GM18498 (cell line): ENCODE results near the gene TBC1D1.
"Not testable (repeated sequence)": the region's sequence is repeated elsewhere in the genome, so short reads cannot be mapped to it uniquely, and the experiment has no call there.

Source experiments
- ATAC-seq: cut with Tn5 transposase; IDR thresholded peaks from one replicate; pipeline ENCODE4 v1.9.1; 2021; ENCODE audit warnings: mild to moderate bottlenecking, moderate library complexity; ENCODE audit not compliant: unreplicated experiment

The TBC1D1 gene

DNA sequence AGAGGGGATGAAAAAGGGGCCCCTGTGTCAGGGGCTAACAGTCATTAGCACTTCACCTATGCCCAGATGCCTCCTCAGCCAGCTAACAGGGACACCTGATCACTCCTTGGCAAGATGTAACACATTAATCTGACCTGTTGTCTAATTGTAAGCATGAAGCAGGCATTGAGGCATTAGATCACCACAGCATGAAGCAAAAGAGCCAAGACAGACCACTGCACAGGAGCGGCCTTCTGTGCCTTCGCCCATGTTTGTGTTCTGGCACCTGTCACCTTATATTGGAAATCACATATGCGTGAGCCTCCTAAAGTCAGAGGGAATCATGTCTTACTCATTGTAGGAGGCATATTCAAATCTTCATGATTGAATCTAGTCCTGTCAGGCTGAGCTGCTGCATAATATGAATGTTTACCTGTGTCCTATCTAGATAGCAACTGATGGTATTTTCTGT, 117.7 kb downstream of the TBC1D1 start:
- ATAC-seq: no peak

DNA sequence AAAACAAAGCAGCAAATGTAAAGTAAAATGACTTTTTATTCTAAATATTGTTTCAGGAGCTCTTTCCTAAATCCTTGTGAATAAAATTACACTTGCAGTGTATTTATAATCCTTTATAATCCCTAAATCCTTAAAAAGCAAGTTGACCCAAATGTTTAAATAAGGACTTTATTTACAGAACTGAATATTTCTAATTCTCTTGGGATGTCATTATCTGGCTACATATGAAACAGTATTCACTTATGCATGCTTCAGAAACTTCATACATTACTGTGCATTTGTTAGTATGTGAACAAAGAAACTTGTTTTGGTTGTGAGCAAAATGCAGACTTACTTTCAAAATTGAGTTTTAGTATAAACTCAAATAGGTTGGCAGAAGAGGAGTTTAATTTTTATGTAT, 118.5 kb downstream of the TBC1D1 start:
- ATAC-seq: no peak

GRCh38 chr4:38009949-38010348, 119.1 kb downstream of the TBC1D1 start:
- no peak for ATAC-seq

DNA sequence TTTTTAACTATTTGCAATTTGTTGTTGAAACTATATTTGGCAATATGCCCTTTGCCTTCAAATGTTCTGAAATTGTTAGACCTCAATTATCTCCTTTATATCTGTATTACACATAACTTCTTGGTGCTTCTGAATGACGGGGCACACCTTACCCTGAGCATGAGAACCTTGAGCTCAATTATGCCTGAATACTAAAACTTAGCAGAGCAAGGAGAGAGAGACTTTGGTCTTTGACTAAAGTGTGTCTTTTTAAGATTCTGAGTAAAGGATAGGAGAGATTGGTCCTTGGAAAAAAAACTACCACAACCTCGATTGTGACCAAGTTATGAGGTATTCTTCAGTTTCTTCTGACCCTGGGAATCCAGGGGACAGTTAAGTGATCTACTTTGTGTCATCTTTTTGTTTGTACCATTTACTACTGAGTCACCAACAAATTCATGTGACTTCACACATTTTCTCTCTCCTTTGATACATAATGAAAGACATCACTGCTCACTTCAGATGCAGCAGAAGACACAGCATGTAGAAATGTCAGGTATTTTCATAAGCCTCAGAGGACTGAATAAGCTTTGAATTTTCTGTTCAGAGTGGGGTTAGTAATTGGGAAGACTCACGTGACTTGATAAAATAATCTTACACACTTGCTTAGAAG, 120.8 kb downstream of the TBC1D1 start:
- no peak for ATAC-seq

DNA sequence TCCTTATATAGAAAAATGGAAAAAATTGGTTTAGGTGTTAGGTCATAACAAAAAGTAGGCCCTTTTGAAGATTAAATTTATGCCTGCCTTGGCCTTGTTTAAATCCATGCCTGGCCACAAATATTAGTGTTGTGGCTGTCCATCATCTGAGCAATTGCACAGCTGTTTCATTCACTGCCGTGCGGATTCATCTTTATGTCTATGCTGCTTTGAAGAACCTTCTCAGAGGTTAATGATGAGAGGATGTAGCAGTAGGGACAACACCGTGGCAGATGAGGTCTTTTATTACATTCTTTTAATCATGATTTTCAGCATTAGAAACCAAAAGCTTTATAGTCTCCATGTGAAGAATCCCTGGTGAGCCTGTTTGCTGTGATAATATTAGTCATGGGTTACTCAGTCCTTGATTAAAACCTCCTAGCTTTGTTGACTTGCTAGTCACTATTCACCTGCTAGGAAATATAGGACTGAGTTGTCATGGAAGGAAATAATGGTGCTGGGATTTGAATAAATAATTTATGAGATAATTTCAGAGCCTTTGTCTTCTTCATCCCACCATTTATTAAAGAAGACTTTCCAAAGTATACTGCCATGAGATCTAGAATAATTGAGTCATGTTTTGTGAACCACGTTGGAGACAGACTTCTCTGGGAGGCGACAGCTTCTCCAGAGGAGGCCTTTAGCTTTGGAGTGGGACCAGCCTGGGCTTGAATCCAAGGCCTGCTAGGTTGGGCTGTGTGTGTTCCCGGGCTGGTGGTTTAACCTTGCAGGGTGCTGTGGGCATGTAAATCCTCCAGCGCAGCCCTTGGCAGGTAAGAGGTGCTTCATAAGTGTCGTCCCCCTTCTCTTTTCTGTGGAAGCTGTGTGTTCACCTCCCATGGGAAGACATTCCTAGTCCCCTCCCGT, 122.8 kb downstream of the TBC1D1 start:
- no peak for ATAC-seq

GRCh38 chr4:38014421-38014852, 123.6 kb downstream of the TBC1D1 start:
- ATAC-seq: no peak

DNA sequence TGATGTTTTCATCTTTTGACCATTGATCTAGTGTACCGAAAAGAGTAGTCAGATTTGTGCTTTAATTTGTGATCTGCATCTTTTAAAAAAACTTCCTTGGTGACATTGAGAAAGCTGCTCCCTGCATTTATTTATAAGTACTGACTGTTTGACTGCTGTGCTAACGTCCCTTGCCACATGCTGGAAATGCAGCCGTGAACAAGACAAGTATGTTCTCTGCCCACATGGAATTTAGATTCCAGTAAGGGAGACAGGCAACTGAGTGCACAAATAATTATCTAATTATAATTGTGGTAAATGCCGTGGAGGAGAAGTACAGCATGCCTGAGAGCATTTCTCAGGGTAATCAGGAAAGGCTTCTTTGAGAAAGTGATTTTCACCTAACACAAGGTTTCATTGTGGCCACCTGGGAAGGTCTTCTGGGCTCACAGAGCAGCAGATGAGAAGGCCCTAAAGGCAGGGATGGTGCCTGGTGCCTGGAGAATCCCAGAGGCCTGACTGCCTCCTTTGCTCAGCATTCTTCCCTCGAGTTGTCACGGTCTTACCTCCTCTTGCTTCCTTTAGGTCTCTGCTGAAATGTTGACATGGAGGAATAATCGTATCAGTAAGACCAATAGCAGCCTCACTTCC, 125.1 kb downstream of the TBC1D1 start:
- no peak for ATAC-seq

DNA sequence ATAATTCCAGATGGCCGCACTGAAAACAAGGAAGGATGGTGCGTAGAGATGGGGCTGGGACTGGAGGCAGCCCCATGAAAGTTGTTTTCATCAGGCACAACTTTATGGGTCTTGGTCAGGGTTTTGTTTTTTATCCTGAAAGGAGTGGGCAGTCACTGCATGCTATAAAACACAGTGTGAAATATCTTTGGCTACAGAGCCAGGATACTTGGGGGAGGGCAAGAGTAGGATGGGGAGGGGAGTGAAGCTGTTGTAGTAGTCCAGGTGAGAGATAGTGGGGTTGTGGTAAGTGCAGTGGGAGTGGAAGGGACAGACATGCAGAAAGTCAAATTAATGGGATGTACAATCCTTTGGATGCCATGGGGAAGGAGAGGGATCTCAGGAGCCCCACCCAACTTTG, 125.8 kb downstream of the TBC1D1 start:
- ATAC-seq: no peak

GRCh38 chr4:38017609-38018008, 126.7 kb downstream of the TBC1D1 start:
- ATAC-seq: no peak

GRCh38 chr4:38020386-38020785, 129.5 kb downstream of the TBC1D1 start:
- no peak for ATAC-seq

- ATAC-seq: not testable (repeated sequence)
These were observed 130.1 kb downstream of the TBC1D1 start for GRCh38 chr4:38020961-38021360.

- no peak for ATAC-seq
These were observed 130.9 kb downstream of the TBC1D1 start for GRCh38 chr4:38021751-38022150.

DNA sequence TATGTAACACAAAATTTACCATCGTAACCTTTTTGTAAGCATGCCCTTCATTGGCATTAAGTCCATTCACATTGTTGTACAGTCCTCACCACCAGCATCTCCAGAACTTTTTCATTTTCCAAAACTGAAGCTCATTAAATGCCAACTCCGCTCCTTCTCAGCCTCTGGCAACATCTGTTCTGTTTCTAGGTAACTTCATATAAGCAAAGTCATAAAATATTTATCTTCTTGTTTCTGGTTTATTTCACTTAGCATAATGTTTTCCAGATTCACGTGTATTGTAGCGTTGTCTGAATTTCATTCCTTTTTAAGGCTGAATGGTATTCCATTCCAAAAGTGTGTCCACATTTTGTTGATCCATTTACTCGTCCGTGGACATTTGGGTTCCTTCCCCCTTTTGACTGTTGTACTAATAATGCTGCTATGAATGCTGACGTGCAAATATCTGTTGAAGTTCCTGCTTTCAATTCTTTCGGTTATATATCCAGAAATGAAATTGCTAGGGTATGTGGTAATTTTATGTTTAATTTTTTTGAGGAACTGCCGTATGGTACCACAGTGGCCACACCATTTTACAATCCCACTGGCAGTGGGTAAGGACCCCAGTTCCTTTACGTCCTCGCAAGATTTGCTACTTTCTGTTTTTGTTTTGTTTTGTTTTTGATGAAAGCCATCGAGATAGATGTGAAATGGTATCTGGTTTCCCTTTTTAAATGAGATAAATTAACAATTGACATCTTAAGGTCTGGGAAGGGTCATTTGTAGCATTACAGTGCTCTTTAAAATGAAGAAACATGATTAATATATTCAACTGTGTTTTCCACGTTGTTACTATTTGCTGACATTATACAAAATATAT, 132.7 kb downstream of the TBC1D1 start:
- ATAC-seq: no peak

DNA sequence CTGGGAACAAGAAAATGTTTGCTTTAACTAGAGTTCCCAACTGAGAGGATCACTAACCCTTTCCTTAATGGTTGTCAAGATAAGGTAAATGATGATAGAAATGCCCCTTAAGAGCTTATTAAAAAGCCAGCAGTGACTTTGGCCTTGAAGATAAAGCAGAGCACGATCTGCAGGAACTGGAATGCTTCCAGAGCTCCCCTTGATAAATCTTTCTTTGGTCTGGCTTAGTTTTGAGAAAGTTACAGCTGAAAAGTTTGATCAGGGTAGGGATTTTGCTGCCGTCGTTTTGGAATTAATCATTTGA, 133.3 kb downstream of the TBC1D1 start:
- ATAC-seq: no peak

DNA sequence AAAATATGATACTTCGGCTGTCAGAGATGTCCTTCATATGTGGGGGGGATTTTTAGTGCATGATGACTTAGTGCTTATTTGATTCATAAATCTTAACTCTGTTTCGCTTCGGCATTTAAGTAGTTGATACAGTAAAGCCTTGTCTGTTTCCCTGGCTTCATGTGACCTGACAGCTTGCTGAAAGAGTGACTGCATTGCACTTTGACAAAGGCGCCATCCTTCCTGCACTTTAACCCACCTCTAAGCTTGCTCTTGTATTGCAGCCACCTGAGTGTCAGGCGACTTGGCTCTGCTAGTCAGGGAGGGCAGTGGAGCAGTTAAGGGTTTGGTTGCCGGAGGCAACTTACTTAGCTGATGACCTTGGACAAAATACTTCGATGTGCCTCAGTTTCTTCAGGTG, 134.8 kb downstream of the TBC1D1 start:
- no peak for ATAC-seq

- no peak for ATAC-seq
These were observed 135.4 kb downstream of the TBC1D1 start for GRCh38 chr4:38026158-38026740.

DNA sequence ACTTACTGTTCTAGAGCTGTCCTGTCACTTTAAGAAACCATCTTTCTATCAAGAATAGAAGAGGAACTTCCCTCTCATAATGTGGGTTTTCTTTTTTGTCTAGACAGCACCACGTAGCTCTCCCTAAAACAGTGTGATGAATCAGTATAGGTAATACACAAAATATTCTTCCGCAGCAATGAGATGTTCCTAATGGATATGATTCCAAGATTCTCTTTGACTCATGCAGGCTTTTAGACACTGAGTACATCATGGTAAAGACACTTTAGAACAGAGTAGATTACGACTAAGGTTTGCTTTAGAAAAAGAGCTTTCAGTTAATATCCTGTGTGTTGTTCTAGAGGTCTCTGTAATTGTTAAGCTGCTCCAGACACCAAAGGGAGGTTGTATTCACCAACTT, 139.1 kb downstream of the TBC1D1 start:
- ATAC-seq: no peak

DNA sequence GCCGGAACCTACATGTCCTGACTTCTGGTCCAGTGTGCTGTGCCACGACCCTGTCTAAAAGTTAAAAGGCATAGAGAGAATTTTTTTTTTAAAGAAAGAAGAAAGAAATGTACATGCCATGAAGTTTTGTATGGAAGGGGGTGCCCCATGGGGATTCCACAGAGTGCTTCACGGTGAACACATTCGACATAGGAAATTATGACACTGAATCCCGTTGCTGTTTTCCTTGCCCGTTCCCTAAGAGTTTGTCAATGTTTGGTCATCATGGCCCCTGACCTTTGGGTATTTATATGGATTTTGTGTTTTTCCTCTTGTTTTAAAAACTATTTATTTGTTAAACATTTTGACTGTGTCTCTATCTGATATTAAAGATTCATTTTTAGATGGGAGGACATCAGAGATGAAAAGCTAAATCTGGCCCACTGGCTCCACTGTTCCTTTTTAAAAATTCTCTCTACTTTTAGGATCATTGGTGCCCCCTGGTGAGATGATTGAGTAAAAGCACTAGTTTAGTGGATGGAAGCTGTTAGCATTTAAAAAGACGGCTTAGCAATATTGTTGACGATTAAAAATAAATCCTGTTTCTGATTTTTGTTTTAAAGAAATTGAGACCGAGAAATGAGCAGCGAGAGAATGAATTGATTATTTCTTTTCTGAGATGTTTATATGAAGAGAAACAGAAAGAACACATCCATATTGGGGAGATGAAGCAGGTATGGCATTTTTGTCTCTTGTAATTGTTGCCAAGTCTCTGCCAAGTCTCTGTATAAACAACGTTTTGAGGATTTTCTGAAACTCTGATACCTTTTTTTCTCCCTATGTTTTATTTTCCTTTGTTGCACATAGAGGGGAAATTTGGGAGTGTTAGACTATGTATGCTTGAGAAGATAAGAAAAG, 144.3 kb downstream of the TBC1D1 start:
- no peak for ATAC-seq

- no peak for ATAC-seq
These were observed 145.7 kb downstream of the TBC1D1 start for GRCh38 chr4:38036548-38036947.

DNA sequence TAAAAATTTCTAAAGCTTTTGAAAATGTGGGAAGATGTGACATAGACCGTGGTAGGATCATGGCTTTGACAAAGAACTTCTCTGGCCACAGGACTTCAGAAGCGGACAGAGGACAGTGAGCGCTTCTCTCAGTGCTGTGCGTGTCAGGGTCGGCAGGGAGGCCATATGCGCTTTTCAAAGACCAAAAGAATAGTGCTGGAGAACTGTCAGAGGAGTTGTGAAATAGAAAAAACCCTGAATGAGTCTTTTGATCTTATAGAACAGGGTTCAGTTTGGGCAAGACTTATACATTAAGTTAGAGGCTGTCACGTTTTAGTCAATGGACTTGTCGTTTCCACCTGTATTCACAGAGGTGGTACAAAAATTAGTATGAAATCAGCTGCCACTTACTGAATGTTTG, 146.7 kb downstream of the TBC1D1 start:
- ATAC-seq: no peak
